SK-N-SH (cell line): ENCODE data around the gene FGD4. TPM values are rescaled to one million over a fixed set of nuclear protein-coding genes. Genes with fewer than 3 reads are reported as not detected.

Experiments
- CTCF ChIA-PET: fragments of 300-600, 350-600 bp; formaldehyde crosslinking; extraction: SDS; loops from one replicate; lab custom pipeline; 2021; lab: Yijun Ruan, JAX
- POLR2A ChIA-PET: fragments of 350-600 bp; sonication (Branson Sonifier 250); formaldehyde crosslinking; extraction: SDS; loops from one replicate; lab custom pipeline; 2020; ENCODE audit warnings: antibody characterized with exemption, inconsistent platforms; lab: Yijun Ruan, JAX
- DNase-seq: peaks from one replicate; pipeline ENCODE4 v3.0.0; 2012
- H2AFZ ChIP-seq: fragments of 200-600 bp; sonication (generic); 2 replicates; pipeline ENCODE4 v1.8.1; 2016; ENCODE audit warnings: antibody characterized with exemption, mild to moderate bottlenecking, low read depth
- H3F3A ChIP-seq: fragments of 200-600 bp; sonication (generic); replicated peaks from 2 replicates; pipeline ENCODE3; 2016; ENCODE audit warnings: antibody characterized with exemption, mild to moderate bottlenecking; ENCODE audit not compliant: insufficient read depth
- H3K27ac ChIP-seq, 2 experiments: fragments of 200-500 bp in 1 of 2; fragments of 200-600 bp in 1 of 2; sonication (Bioruptor generic) in 1 of 2; sonication (generic), shearing (Covaris generic) in 1 of 2; 2 replicates each; pipeline versions ENCODE4 v1.5.1 to v1.6.1; 2014 to 2016; ENCODE audit warnings: low read depth in 2 of 2, inconsistent platforms in 1 of 2, low read length in 1 of 2, mild to moderate bottlenecking in 1 of 2, mixed read lengths in 1 of 2
- H3K27me3 ChIP-seq: fragments of 200-600 bp; sonication (generic), shearing (Covaris generic); 2 replicates; pipeline ENCODE4 v1.6.1; 2016; ENCODE audit warnings: mixed run types; ENCODE audit not compliant: insufficient read depth
- H3K36me3 ChIP-seq, 2 experiments: fragments of 200-500 bp in 1 of 2; fragments of 200-600 bp in 1 of 2; sonication (Bioruptor generic) in 1 of 2; sonication (generic) in 1 of 2; replicated peaks in 1 of 2; 2 replicates each; pipeline versions ENCODE3 to v1.5.1; 2014 to 2016; ENCODE audit warnings: low read length in 1 of 2, mild to moderate bottlenecking in 1 of 2; ENCODE audit not compliant: insufficient read depth in 2 of 2, control insufficient read depth in 1 of 2
- H3K4me1 ChIP-seq, 2 experiments: fragments of 200-500 bp in 1 of 2; fragments of 200-600 bp in 1 of 2; sonication (Bioruptor generic) in 1 of 2; sonication (generic), shearing (Covaris generic) in 1 of 2; 2 replicates each; pipeline versions ENCODE4 v1.5.1 to v1.6.1; 2014 to 2016; ENCODE audit warnings: low read depth in 1 of 2, low read length in 1 of 2, mixed run types in 1 of 2; ENCODE audit not compliant: insufficient read depth in 2 of 2, control insufficient read depth in 1 of 2
- H3K4me2 ChIP-seq: fragments of 200-600 bp; sonication (generic), shearing (Covaris generic); 2 replicates; pipeline ENCODE4 v1.6.1; 2017; ENCODE audit warnings: mixed run types
- H3K4me3 ChIP-seq, 2 experiments: fragments of 200-500 bp in 1 of 2; fragments of 200-600 bp in 1 of 2; sonication (Bioruptor generic) in 1 of 2; sonication (generic), shearing (Covaris generic) in 1 of 2; 2 replicates each; pipeline versions ENCODE4 v1.5.1 to v1.8.1; 2014 to 2016; ENCODE audit warnings: low read depth in 2 of 2, inconsistent platforms in 1 of 2, low read length in 1 of 2, mild to moderate bottlenecking in 1 of 2, mixed read lengths in 1 of 2, moderate library complexity in 1 of 2
- H3K79me2 ChIP-seq: fragments of 200-600 bp; sonication (generic); 2 replicates; pipeline ENCODE4 v1.8.1; 2017; ENCODE audit warnings: mild to moderate bottlenecking; ENCODE audit not compliant: insufficient read depth
- H3K9ac ChIP-seq: fragments of 200-600 bp; sonication (generic); 2 replicates; pipeline ENCODE4 v1.6.1; 2017; ENCODE audit warnings: mixed run types
- H3K9me2 ChIP-seq: fragments of 200-600 bp; sonication (generic); 2 replicates; pipeline ENCODE4 v1.6.1; 2017; ENCODE audit warnings: mixed run types
- H3K9me3 ChIP-seq: fragments of 200-600 bp; sonication (generic); 2 replicates; pipeline ENCODE4 v1.6.1; 2017; ENCODE audit warnings: mixed run types, mild to moderate bottlenecking, moderate library complexity
- H4K20me1 ChIP-seq: fragments of 200-600 bp; sonication (generic); 2 replicates; pipeline ENCODE4 v1.6.1; 2017; ENCODE audit warnings: mild to moderate bottlenecking, mixed run types; ENCODE audit not compliant: insufficient read depth
- CHD2 ChIP-seq: fragments of 150-350 bp; IDR thresholded peaks from 2 replicates; pipeline ENCODE4 v1.6.1; 2018; ENCODE audit warnings: low read length; ENCODE audit not compliant: partially characterized antibody
- CTCF ChIP-seq: fragments of 200-600 bp; sonication (generic); IDR thresholded peaks from 2 replicates; pipeline ENCODE4 v1.6.1; 2017; ENCODE audit warnings: antibody characterized with exemption, mild to moderate bottlenecking, moderate library complexity
- ELF1 ChIP-seq: IDR thresholded peaks from 2 replicates; pipeline ENCODE4 v1.4.0; 2012
- EP300 ChIP-seq, 2 experiments: IDR thresholded peaks; 2 replicates each; pipeline versions ENCODE4 v1.4.0 to v1.6.1; 2012; ENCODE audit warnings: borderline replicate concordance in 1 of 2, low read depth in 1 of 2, low read length in 1 of 2
- GATA2 ChIP-seq: sonication (generic); formaldehyde crosslinking; IDR thresholded peaks from 2 replicates; pipeline ENCODE4 v1.5.0; 2020; ENCODE audit warnings: mild to moderate bottlenecking, missing genetic modification reagents
- IRF3 ChIP-seq: fragments of 150-350 bp; IDR thresholded peaks from 2 replicates; pipeline ENCODE4 v1.6.1; 2016; ENCODE audit warnings: mild to moderate bottlenecking, low read depth, low read length
- JUND ChIP-seq: IDR thresholded peaks from 2 replicates; pipeline ENCODE4 v1.4.0; 2012
- MEF2A ChIP-seq: IDR thresholded peaks from 2 replicates; pipeline ENCODE4 v1.4.0; 2012; ENCODE audit warnings: low read depth, borderline replicate concordance
- MXI1 ChIP-seq: IDR thresholded peaks from 2 replicates; pipeline ENCODE4 v1.6.1; 2012; ENCODE audit warnings: mild to moderate bottlenecking, low read depth, low read length, improper control_type of control experiment
- NFIC ChIP-seq: IDR thresholded peaks from 2 replicates; pipeline ENCODE4 v1.4.0; 2012; ENCODE audit warnings: borderline replicate concordance
- PBX3 ChIP-seq: IDR thresholded peaks from 2 replicates; pipeline ENCODE4; 2012
- POLR2AphosphoS5 ChIP-seq: IDR thresholded peaks from 2 replicates; pipeline ENCODE4 v1.6.1; 2012; ENCODE audit warnings: low read depth, low read length
- RAD21 ChIP-seq: IDR thresholded peaks from 2 replicates; pipeline ENCODE4 v1.6.1; 2012; ENCODE audit warnings: mild to moderate bottlenecking, low read length
- REST ChIP-seq: IDR thresholded peaks from 2 replicates; pipeline ENCODE4 v1.6.1; 2012; ENCODE audit warnings: mild to moderate bottlenecking, low read depth, low read length, moderate library complexity
- RFX5 ChIP-seq: IDR thresholded peaks from 2 replicates; pipeline ENCODE4 v1.6.1; 2012; ENCODE audit warnings: mild to moderate bottlenecking, improper control_type of control experiment, low read length
- SMC3 ChIP-seq: IDR thresholded peaks from 2 replicates; pipeline ENCODE4 v1.6.1; 2012; ENCODE audit warnings: low read depth, low read length, improper control_type of control experiment
- TEAD4 ChIP-seq: IDR thresholded peaks from 2 replicates; pipeline ENCODE4 v1.4.0; 2012; ENCODE audit warnings: mild to moderate bottlenecking, borderline replicate concordance; ENCODE audit not compliant: insufficient read depth
- USF1 ChIP-seq: IDR thresholded peaks from 2 replicates; pipeline ENCODE4 v1.4.0; 2012; ENCODE audit warnings: low read depth, borderline replicate concordance
- YY1 ChIP-seq: IDR thresholded peaks from 2 replicates; pipeline ENCODE4 v1.4.0; 2012; ENCODE audit warnings: low read depth, mild to moderate bottlenecking
- ZBTB33 ChIP-seq: IDR thresholded peaks from 2 replicates; pipeline ENCODE4 v1.4.0; 2012; ENCODE audit warnings: low read depth, borderline replicate concordance
- WGBS: methylation state at CpG from one replicate; pipeline ENCODE4 v1.1.6; 2017; ENCODE audit warnings: low lambda C conversion rate; 5-methylcytosine and 5-hydroxymethylcytosine counted together
- polyA plus RNA-seq, 3 experiments: library from polyadenylated mRNA; depleted of rRNA; stranded (reverse); fragments of >200 nt; gene quantifications; 2 replicates each; pipeline ENCODE4 v1.2.3, GENCODE V29; 2012

The FGD4 gene
- polyA plus RNA-seq, 1 of the 3 experiments (the other 2 are of a cell fraction) = 0.26 TPM

- no peak overlapping the region for H3K4me3 ChIP-seq
- no peaks in the 10 kb centered on the region for H3K27me3 ChIP-seq
- H2AFZ ChIP-seq = no peak overlapping the region
- no peaks in the 10 kb centered on the region for H4K20me1 ChIP-seq
- peaks cover 0 to 5% of the 10 kb centered on the region in 2 experiments; a peak in 1 of 4 replicates for H3K4me1 ChIP-seq
- H3K79me2 ChIP-seq = no peaks in the 10 kb centered on the region
- H3K36me3 ChIP-seq = no peaks in the 10 kb centered on the region
- H3F3A ChIP-seq = no peaks in the 10 kb centered on the region
- no peak overlapping the region for H3K27ac ChIP-seq
- TF ChIP-seq MXI1 (no peak), REST (no peak), JUND (no peak), ELF1 (no peak), TEAD4 (no peak), PBX3 (no peak), CTCF (no peak), POLR2AphosphoS5 (no peak), EP300 (IDR thresholded peaks at IDR 0.05; ENCODE audit: borderline replicate concordance in 1 of 2, low read depth in 1 of 2, low read length in 1 of 2) (no peak), YY1 (no peak), GATA2 (CRISPR knock-in tag) (no peak), RAD21 (no peak), MEF2A (no peak), RFX5 (no peak), CHD2 (no peak), SMC3 (no peak), ZBTB33 (no peak), NFIC (no peak), IRF3 (no peak), USF1 (no peak)
- TF ChIP-seq, all 33 proteins: peak for 0
- WGBS = 21% methylated on average over 2 of the region's 2 CpGs
- no peak for DNase-seq
- ChIA-PET POLR2A (no interaction called here), CTCF (no interaction called here)
- Histone ChIP-seq H3K9ac (no peak overlapping the region), H3K9me3 (no peaks in the 10 kb centered on the region), H3K4me2 (no peak overlapping the region), H3K9me2 (no peaks in the 10 kb centered on the region)
Measured at GRCh38 chr12:32419520-32419960, 20.2 kb downstream of the FGD4 start.
